Uterus (tissue), 2 donors: ENCODE data around the gene AHR.

Experiments used
- POLR2A ChIP-seq, 2 donors: fragments of 450-650 bp; IDR thresholded peaks; one replicate each; pipeline ENCODE4 v1.6.1; 2016; ENCODE audit warnings: antibody characterized with exemption in 2 of 2, mild to moderate bottlenecking in 1 of 2, moderate library complexity in 1 of 2
- TF ChIP-seq, protein P1 (sequence below), 4 experiments: fragments of 200-600 bp in 2 of 4; fragments of 450-650 bp in 2 of 4; sonication (generic) in 2 of 4; IDR thresholded peaks; one replicate each; pipeline ENCODE4 v1.5.1; 2016 to 2019; ENCODE audit warnings: antibody characterized with exemption in 4 of 4, mild to moderate bottlenecking in 2 of 4, moderate library complexity in 1 of 4

DNA sequence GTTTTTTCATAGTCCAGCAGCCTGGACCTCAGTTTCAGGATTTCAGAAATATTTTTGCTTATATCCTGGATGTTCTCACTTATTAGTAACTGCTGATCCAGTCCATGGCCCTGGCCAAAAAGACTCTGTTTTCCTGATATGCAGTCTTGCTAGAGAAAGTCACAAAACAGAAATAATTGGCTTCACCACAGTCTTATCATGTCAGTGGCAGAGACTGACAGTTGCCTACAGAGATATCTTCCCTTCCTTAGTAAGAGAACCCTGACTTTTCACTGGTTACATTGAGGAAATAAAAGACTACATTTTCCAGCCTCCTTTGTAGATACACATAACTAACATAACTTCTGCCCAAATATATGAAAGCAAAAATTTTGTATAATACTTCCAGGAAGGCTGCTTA lies 56.6 kb downstream of the AHR start:
- no peak for TF ChIP-seq POLR2A (IDR thresholded peaks at IDR 0.05)
- TF ChIP-seq, protein P1, sequence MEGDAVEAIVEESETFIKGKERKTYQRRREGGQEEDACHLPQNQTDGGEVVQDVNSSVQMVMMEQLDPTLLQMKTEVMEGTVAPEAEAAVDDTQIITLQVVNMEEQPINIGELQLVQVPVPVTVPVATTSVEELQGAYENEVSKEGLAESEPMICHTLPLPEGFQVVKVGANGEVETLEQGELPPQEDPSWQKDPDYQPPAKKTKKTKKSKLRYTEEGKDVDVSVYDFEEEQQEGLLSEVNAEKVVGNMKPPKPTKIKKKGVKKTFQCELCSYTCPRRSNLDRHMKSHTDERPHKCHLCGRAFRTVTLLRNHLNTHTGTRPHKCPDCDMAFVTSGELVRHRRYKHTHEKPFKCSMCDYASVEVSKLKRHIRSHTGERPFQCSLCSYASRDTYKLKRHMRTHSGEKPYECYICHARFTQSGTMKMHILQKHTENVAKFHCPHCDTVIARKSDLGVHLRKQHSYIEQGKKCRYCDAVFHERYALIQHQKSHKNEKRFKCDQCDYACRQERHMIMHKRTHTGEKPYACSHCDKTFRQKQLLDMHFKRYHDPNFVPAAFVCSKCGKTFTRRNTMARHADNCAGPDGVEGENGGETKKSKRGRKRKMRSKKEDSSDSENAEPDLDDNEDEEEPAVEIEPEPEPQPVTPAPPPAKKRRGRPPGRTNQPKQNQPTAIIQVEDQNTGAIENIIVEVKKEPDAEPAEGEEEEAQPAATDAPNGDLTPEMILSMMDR (IDR thresholded peaks at IDR 0.05): no peak
